T1000 (cell line): ENCODE results near the gene HYCC1.
"Not testable (repeated sequence)": the region's sequence is repeated elsewhere in the genome, so short reads cannot be mapped to it uniquely, and the experiment has no call there.

ENCODE experiments used
- DNase-seq: peaks from one replicate; lab custom pipeline; 2025; ENCODE audit warnings: mixed read lengths; lab: John Stamatoyannopoulos, UW

HYCC1 gene

DNA sequence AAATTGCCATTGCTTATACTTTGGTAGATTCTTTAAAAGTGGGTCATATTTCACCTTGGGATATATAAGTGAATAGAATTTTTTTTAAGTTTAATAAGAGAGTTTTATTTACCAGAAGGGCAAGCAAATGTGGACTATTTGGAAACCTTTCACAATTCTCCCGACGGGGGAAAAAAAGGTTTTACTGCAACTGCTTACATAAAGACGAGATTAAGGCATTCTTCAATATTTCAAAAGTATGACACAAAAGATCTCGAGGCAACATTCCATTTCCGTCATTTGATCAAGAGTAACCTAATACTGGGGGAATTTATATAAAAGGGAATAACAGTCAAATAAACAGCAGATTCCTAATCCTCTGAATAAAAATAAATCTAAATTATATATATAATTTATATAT, 28.5 kb downstream of the HYCC1 start:
- no peak for DNase-seq

GRCh38 chr7:22983257-22983855, 30.6 kb downstream of the HYCC1 start:
- DNase-seq = no peak

GRCh38 chr7:22980422-22980821, 33.5 kb downstream of the HYCC1 start:
- no peak for DNase-seq

DNA sequence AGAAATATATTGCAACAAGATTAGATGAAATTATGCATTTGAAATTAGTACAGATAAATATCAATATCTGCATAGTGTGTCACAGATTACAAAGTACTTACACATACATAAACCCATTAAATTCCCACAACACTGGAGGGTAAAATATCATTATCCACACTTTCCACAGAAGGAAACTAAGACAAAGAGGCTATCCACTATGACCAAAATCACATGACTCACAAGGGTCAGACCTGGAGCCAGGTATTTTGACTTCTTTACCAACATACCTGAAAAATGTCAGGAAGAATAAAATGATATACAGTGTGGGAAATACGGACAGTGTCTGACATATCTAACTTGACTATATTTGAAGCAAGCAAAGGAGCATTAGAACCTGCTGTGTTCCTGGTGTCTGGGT, 34.1 kb downstream of the HYCC1 start:
- no peak for DNase-seq

DNA sequence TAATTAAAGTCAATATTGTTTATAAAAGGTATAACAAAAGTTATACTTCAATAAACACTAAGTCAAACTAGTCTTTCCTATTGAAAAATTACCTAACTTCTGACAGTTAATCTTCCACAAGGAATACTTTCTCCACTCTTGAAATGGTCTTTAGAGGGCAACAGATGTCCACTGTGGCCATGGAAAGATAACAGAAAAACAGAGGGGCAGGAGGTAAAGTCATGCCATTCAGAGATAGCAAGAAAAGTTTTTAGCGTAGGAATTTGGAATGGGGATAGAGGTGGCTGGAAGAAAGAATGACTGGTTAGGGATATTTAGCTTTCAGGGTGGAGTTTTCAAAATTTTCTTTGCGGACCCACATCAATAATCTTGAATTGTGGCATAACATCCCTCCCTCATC, 34.7 kb downstream of the HYCC1 start:
- no peak for DNase-seq

GRCh38 chr7:22974636-22975035, 39.3 kb downstream of the HYCC1 start:
- not testable (repeated sequence) for DNase-seq

DNA sequence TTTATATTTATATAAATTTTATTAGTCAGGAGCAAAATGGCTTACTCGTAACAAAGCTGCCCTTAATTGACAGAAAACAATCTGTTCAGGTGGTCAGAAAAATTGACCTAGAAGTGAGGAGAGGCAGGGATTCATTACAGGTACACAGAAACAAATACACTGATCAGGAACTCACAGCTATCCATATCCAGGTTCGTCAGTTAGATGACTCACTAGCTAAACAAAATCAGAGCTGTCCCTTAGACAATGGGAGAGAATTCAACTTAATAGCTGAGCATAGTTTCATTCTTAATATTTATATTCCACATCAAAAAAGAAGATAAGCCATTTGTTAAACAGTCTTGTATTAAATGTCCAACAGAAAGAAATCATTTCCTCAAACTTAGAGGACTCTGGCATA, 41.7 kb downstream of the HYCC1 start:
- no peak for DNase-seq

GRCh38 chr7:22969010-22969431, 44.9 kb downstream of the HYCC1 start:
- no peak for DNase-seq
